GM23248 (cell line): ENCODE data around the gene FCGBP.

Experiments used
- EZH2 ChIP-seq: fragments of 200-600 bp; sonication (generic); IDR thresholded peaks from 2 replicates; pipeline ENCODE4 v1.6.1; 2018; ENCODE audit warnings: antibody characterized with exemption, mild to moderate bottlenecking; ENCODE audit not compliant: insufficient read depth, poor library complexity, severe bottlenecking
- EZH2phosphoT487 ChIP-seq: fragments of 200-600 bp; sonication (generic); IDR thresholded peaks from 2 replicates; pipeline ENCODE4 v1.6.1; 2018; ENCODE audit warnings: antibody characterized with exemption, moderate library complexity, mild to moderate bottlenecking, low read depth; ENCODE audit not compliant: insufficient read depth

DNA sequence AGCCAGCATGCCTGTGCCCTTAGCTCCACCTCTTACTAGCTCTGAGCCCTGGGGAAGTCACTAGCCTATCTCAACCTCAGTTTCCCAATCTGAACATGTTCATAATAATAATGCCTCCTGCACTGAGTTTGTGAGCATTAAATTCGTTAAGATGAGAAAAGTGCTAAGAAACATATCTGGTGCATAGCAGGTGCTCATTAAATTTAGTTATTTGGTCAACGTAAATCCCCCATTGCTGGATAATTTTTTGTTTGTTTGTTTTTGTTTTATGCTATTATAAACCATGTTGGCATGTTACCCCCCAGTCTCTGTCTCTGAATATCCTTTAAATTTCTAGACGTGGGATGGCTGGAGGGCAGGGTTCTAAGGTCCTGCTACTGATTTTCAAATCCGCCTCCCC lies 10.6 kb downstream of the FCGBP start:
- TF ChIP-seq EZH2 (no peak), EZH2phosphoT487 (no peak)
